ENCODE results near the gene TCF25. TPM values are rescaled to one million over a fixed set of nuclear protein-coding genes. Genes with fewer than 3 reads are reported as not detected.

TCF25 gene
- total RNA-seq, 4 donors from 2014 or later = 68.9 to 110 (median 85.7) TPM

DNA sequence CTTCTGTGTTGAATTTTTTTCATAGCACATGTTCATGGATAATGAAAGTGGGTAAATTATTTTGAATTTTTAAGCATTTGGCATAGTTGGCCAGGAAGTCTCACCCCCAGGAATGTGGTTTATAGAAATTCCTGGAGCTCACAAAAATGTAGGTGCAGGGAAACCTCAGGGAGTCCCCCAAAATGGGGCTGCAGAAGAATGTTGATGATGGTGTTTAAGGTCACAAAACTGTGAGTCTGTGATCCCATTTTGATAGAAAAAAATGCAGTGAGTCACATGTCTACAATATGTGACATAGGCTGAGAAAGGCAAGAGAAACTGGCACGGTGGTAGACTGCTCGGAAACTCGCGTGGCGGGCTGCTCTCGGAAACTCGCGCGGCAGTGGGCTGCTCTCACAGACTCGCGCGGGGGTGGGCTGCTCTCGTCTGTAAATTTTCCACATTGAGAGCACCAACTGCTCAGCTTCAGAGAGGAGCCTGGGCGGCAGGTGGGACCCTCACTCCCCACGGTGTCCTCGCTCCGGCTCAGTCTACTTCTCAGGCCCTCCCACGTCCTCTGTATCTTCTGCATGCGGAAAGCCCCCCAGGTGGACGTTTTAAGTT, 26.6 kb downstream of the TCF25 start:
- Histone ChIP-seq H3K9me3 (no peaks in the 10 kb centered on the region), H3K36me3 (peaks cover 0 to 84% of the 10 kb centered on the region in 2 donors), H3K27me3 (no peaks in the 10 kb centered on the region), H3K4me3 (no peak overlapping the region), H3K4me1 (no peaks in the 10 kb centered on the region), H3K27ac (no peak overlapping the region)
- TF ChIP-seq POLR2A (IDR thresholded peaks at IDR 0.05) (no peak), CTCF (IDR thresholded peaks at IDR 0.05 in 4 of 5, conservative IDR thresholded peaks at IDR 0.05 in 1 of 5) (no peak)
- DNase-seq (no peak), ATAC-seq (no peak)
- in situ Hi-C loops (cut with MboI; ENCODE audit: low sequenced_read_pairs in 4 of 4) = no loop called here
- intact Hi-C loops (cut with DNase I; ENCODE audit: low total_unique reads) = no loop called here

DNA sequence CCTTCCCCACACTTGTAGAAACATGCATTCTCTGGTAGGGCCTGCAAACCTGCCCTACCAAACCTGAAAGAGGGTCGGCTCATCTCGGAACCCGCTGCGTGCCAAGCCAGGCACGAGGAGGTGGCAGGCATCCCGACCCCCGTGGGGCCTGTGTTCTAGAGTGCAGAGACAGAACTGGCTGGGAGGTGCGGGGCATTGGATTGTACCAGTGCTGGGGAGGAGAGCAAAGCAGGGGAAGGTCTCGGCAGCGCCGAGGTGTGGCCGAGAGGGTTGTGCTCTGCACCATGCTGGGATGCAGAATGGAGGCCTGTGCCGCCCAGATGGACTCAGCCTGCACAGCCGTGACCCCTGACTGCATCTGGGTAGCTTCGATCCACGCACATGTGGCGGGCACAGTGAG, 27.5 kb downstream of the TCF25 start:
- in situ Hi-C loops (cut with MboI; ENCODE audit: low sequenced_read_pairs in 4 of 4) (no loop called here), intact Hi-C loops (cut with DNase I; ENCODE audit: low total_unique reads) (no loop called here)
- TF ChIP-seq CTCF (IDR thresholded peaks at IDR 0.05 in 4 of 5, conservative IDR thresholded peaks at IDR 0.05 in 1 of 5) = no peak
- no peak for TF ChIP-seq POLR2A (IDR thresholded peaks at IDR 0.05)

DNA sequence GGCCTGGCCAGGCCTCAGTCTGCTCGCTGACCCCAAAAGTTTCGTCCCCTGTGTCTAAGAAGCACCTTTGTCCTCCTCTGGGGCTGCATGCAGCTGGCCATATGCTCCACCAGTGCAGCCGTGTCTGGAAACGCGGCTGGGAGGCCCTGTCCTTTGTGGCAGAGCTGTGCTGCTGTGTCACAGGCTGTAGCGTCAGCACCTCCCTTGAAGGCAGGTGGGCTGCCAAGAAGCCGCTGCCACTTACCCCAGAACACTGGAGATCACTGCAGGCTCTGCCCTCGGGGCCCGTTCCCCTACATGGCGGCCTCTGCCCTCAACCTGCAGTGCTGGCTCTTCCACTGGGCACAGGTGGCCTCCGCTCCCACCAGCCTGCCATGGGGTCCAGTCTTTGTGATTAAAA, 29.6 kb downstream of the TCF25 start:
- no peak for DNase-seq
- H3K36me3 ChIP-seq = peaks cover 0 to 74% of the 10 kb centered on the region in 2 donors
- H3K9me3 ChIP-seq = no peaks in the 10 kb centered on the region
- no peak for ATAC-seq
- intact Hi-C loops (cut with DNase I; ENCODE audit: low total_unique reads) (no loop called here), in situ Hi-C loops (cut with MboI; ENCODE audit: low sequenced_read_pairs in 4 of 4) (no loop called here)
- no peak for TF ChIP-seq CTCF (IDR thresholded peaks at IDR 0.05 in 4 of 5, conservative IDR thresholded peaks at IDR 0.05 in 1 of 5)
- H3K27ac ChIP-seq = no peak overlapping the region
- no peaks in the 10 kb centered on the region for H3K27me3 ChIP-seq
- H3K4me1 ChIP-seq = no peaks in the 10 kb centered on the region
- H3K4me3 ChIP-seq = no peak overlapping the region

More for the DNA sequence above, 27.5 kb downstream of the TCF25 start:
- ATAC-seq (no peak), DNase-seq (no peak)
- Histone ChIP-seq H3K4me3 (no peak overlapping the region), H3K9me3 (no peaks in the 10 kb centered on the region), H3K27ac (no peak overlapping the region), H3K27me3 (no peaks in the 10 kb centered on the region), H3K4me1 (no peaks in the 10 kb centered on the region), H3K36me3 (peaks cover 0 to 83% of the 10 kb centered on the region in 2 donors)

DNA sequence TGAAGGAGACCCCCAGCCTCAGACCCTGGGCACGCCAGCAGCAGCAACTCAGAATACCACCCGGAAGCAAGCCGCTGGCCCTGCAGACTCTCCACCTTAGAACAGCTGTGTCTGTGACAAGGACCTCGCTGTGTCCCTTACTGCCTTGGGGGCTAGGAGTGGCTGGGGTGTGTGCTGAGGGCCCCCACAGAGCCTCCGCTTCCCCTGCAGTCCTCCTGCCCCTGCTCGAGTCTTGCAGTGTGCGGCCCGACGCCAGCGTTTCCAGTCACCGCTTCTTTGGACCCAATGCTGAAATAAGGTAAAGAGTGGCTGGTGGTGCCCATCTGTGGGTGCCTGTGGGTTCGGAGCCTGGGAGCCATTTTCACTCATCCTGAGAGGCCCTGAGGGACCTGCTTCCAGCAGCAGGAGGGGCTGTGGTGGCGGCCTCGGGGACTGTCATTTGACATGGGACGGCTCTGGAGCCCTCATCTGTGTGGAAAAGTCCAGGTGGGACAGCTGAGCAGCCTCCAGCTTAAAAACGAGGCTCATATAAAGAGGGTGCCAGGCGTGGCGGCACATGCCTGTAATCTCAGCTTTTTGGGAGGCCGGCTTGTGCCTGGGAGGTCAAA, 30.6 kb downstream of the TCF25 start:
- in situ Hi-C loops (cut with MboI; ENCODE audit: low sequenced_read_pairs in 4 of 4) (no loop called here), intact Hi-C loops (cut with DNase I; ENCODE audit: low total_unique reads) (no loop called here)
- no peak for ATAC-seq
- TF ChIP-seq POLR2A (IDR thresholded peaks at IDR 0.05) (no peak), CTCF (IDR thresholded peaks at IDR 0.05 in 4 of 5, conservative IDR thresholded peaks at IDR 0.05 in 1 of 5) (no peak)
- Histone ChIP-seq H3K27ac (no peak overlapping the region), H3K9me3 (no peaks in the 10 kb centered on the region), H3K4me1 (no peaks in the 10 kb centered on the region), H3K27me3 (no peaks in the 10 kb centered on the region), H3K4me3 (no peak overlapping the region), H3K36me3 (peaks cover 0 to 70% of the 10 kb centered on the region in 2 donors)
- no peak for DNase-seq

Measured in gastrocnemius medialis (tissue), 4 donors.